ENCODE measurements around the gene HRC.
A peak's percentile ranks its signal among the peaks of the same experiment; 100 is the strongest.
"Not testable (repeated sequence)": the region's sequence is repeated elsewhere in the genome, so short reads cannot be mapped to it uniquely, and the experiment has no call there.

The HRC gene

DNA sequence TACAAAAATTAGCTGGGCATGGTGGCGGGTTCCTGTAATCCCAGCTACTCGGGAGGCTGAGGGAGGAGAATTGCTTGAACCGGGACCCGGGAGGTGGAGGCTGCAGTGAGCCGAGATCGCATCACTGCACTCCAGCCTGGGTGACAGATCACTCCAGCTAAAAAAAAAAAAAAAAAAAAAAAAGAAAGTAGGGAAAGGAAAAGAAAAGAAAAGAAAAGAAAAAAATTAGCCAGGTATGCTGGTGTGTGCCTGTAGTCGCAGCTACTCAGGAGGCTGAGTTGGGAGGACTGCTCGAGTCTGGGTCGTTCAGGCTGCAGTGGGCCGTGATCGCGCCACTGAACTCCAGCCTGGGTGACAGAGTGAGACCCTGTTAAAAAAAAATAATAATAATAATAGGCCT, 28.0 kb downstream of the HRC start:
- peaks cover 0 to 16% (median 9%) of the 10 kb centered on the region in 3 experiments for H3K27me3 ChIP-seq (ENCODE audit: control insufficient read depth in 3 of 3, insufficient read depth in 3 of 3, low read depth in 1 of 3, low read length in 3 of 3)
- not testable (repeated sequence) for H3K36me3 ChIP-seq (replicated peaks in 1 of 2; ENCODE audit: control insufficient read depth in 2 of 2, insufficient read depth in 2 of 2, low read length in 2 of 2); H3K27ac ChIP-seq (replicated peaks; ENCODE audit: low read length)

DNA sequence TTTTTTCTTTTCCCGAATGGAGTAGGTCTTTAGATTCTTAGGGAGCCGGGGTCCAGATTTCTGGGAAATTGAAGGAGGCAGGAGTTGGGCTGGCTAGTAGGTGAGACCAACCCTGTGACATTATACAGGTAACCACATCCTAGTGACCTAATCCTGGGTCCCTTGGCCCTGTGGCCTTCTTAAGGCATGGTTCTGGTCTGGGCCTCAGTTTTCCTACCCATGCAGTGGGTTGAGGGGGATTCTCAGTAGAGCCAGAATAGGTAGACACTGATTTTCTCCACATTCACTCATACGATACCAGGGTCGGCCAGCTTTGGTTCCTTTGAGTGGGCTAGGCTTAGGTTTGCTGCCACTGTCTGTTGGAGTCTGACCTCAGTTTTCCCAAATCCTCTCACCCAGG, 28.6 kb downstream of the HRC start:
- H4K91ac ChIP-seq (ENCODE audit: low read depth, low read length, poor library complexity): peak overlapping the region; percentile 38
- H2AK5ac ChIP-seq (ENCODE audit: low read depth, low read length): no peak overlapping the region
- no peak overlapping the region for H2BK12ac ChIP-seq (ENCODE audit: low read length)
- H3K9me3 ChIP-seq (replicated peaks in 1 of 2; ENCODE audit: control insufficient read depth in 2 of 2, insufficient read depth in 1 of 2, low read depth in 1 of 2, low read length in 2 of 2): no peaks in the 10 kb centered on the region
- H3K4me3 ChIP-seq (ENCODE audit: low read length in 2 of 2): no peak overlapping the region
- H3K18ac ChIP-seq (ENCODE audit: low read length): no peak overlapping the region
- no peak overlapping the region for H3K23ac ChIP-seq (ENCODE audit: low read depth, low read length, poor library complexity)
- no peak overlapping the region for H2AFZ ChIP-seq (ENCODE audit: low read length)
- H3K27ac ChIP-seq (replicated peaks; ENCODE audit: low read length): no peak overlapping the region
- H3K9ac ChIP-seq (ENCODE audit: low read depth, low read length, poor library complexity): no peak overlapping the region
- DNase-seq (ENCODE audit: low spot score): no peak
- no peak overlapping the region for H2BK15ac ChIP-seq (ENCODE audit: low read length)
- peaks cover 0 to 3% of the 10 kb centered on the region in 2 donors for H3K36me3 ChIP-seq (replicated peaks in 1 of 2; ENCODE audit: control insufficient read depth in 2 of 2, insufficient read depth in 2 of 2, low read length in 2 of 2)
- H3K27me3 ChIP-seq (ENCODE audit: control insufficient read depth in 3 of 3, insufficient read depth in 3 of 3, low read depth in 1 of 3, low read length in 3 of 3): peaks cover 0 to 16% (median 11%) of the 10 kb centered on the region in 3 experiments
- H3K4ac ChIP-seq (ENCODE audit: low read length): no peak overlapping the region
- WGBS, 2 donors (ENCODE audit: extremely low coverage in 2 of 2, insufficient read length in 2 of 2, insufficient replicate concordance in 1 of 2): no CpG with 5 or more reads among the region's 4 CpGs
- H2BK5ac ChIP-seq (ENCODE audit: low read length): no peak overlapping the region
- no peak overlapping the region for H4K8ac ChIP-seq (ENCODE audit: low read depth, low read length)
- H3K79me1 ChIP-seq (ENCODE audit: low read depth, low read length): no peaks in the 10 kb centered on the region
- no peak overlapping the region for H2BK120ac ChIP-seq (ENCODE audit: low read depth, low read length)
- peaks cover 7 to 11% of the 10 kb centered on the region in 2 donors for H3K4me1 ChIP-seq (ENCODE audit: control insufficient read depth in 2 of 2, insufficient read depth in 1 of 2, low read depth in 1 of 2, low read length in 2 of 2)
- H3K4me2 ChIP-seq (ENCODE audit: insufficient read depth, low read length, poor library complexity, severe bottlenecking): no peak overlapping the region
- H3K14ac ChIP-seq (ENCODE audit: low read length): no peak overlapping the region

More for the DNA sequence above, 28.0 kb downstream of the HRC start:
- H3K4me3 ChIP-seq (ENCODE audit: low read length in 2 of 2); DNase-seq (ENCODE audit: low spot score); H2BK12ac ChIP-seq (ENCODE audit: low read length); H3K4me2 ChIP-seq (ENCODE audit: insufficient read depth, low read length, poor library complexity, severe bottlenecking); H2BK5ac ChIP-seq (ENCODE audit: low read length); H4K91ac ChIP-seq (ENCODE audit: low read depth, low read length, poor library complexity); H3K79me1 ChIP-seq (ENCODE audit: low read depth, low read length); H3K9ac ChIP-seq (ENCODE audit: low read depth, low read length, poor library complexity); H3K4ac ChIP-seq (ENCODE audit: low read length); H3K14ac ChIP-seq (ENCODE audit: low read length); H2AK5ac ChIP-seq (ENCODE audit: low read depth, low read length); H3K18ac ChIP-seq (ENCODE audit: low read length); H3K9me3 ChIP-seq (replicated peaks in 1 of 2; ENCODE audit: control insufficient read depth in 2 of 2, insufficient read depth in 1 of 2, low read depth in 1 of 2, low read length in 2 of 2); H4K8ac ChIP-seq (ENCODE audit: low read depth, low read length): not testable (repeated sequence)
- Histone ChIP-seq H2BK120ac (ENCODE audit: low read depth, low read length) (peak overlapping the region; percentile 54), H3K4me1 (ENCODE audit: control insufficient read depth in 2 of 2, insufficient read depth in 1 of 2, low read depth in 1 of 2, low read length in 2 of 2) (peaks cover 7 to 11% of the 10 kb centered on the region in 2 donors), H2AFZ (ENCODE audit: low read length) (peak overlapping the region; percentile 99), H2BK15ac (ENCODE audit: low read length) (peak overlapping the region; percentile 99), H3K23ac (ENCODE audit: low read depth, low read length, poor library complexity) (peak overlapping the region; percentile 99)
- no CpG with 5 or more reads among the region's 12 CpGs for WGBS, 2 donors (ENCODE audit: extremely low coverage in 2 of 2, insufficient read length in 2 of 2, insufficient replicate concordance in 1 of 2)

DNA sequence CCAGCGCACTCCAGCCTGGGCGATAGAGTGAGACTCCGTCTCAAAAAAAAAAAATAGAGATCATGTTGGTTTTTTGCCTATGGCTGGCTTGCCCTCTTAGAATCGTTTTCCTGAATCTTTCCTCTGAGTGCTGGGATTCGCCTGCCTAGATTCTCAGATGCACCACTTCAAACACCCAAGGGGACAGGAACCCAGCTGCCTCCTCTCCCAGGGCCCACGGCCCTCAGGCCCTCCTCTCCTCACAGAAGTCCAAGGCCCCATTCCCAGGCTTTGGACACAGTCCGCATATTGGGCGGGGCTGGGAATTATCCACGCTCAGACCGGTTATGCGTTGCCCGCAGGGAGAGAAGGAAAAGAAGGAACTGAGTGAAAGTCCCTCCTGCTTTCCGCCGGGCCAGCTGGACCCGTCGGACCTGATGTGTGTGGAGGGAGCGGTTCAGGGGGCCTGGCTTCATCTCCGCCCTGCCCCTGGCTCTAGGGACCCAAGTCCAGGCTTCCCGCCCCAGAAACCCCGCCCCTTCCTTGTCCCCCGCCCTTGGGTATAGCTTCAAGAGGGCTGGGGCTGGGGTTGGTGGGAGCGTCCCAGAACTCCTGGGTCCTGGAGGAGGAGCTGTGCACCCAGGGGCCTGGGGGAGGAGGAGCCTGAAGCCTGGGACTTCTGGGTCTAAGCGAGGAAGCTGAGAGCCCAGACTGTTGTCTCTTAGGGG, 30.0 kb downstream of the HRC start:
- Histone ChIP-seq H3K9me3 (replicated peaks in 1 of 2; ENCODE audit: control insufficient read depth in 2 of 2, insufficient read depth in 1 of 2, low read depth in 1 of 2, low read length in 2 of 2) (no peaks in the 10 kb centered on the region), H2BK12ac (ENCODE audit: low read length) (no peak overlapping the region), H3K23ac (ENCODE audit: low read depth, low read length, poor library complexity) (no peak overlapping the region), H3K27ac (replicated peaks; ENCODE audit: low read length) (no peak overlapping the region), H3K27me3 (ENCODE audit: control insufficient read depth in 3 of 3, insufficient read depth in 3 of 3, low read depth in 1 of 3, low read length in 3 of 3) (peaks cover 5 to 27% (median 21%) of the 10 kb centered on the region in 3 experiments), H3K9ac (ENCODE audit: low read depth, low read length, poor library complexity) (no peak overlapping the region), H3K4me1 (ENCODE audit: control insufficient read depth in 2 of 2, insufficient read depth in 1 of 2, low read depth in 1 of 2, low read length in 2 of 2) (peaks cover 7 to 11% of the 10 kb centered on the region in 2 donors), H3K4ac (ENCODE audit: low read length) (no peak overlapping the region), H4K91ac (ENCODE audit: low read depth, low read length, poor library complexity) (no peak overlapping the region), H2AK5ac (ENCODE audit: low read depth, low read length) (no peak overlapping the region), H3K14ac (ENCODE audit: low read length) (no peak overlapping the region), H2BK120ac (ENCODE audit: low read depth, low read length) (no peak overlapping the region), H4K8ac (ENCODE audit: low read depth, low read length) (no peak overlapping the region), H3K79me1 (ENCODE audit: low read depth, low read length) (no peaks in the 10 kb centered on the region), H2BK5ac (ENCODE audit: low read length) (no peak overlapping the region), H3K4me2 (ENCODE audit: insufficient read depth, low read length, poor library complexity, severe bottlenecking) (no peak overlapping the region), H2BK15ac (ENCODE audit: low read length) (no peak overlapping the region), H3K36me3 (replicated peaks in 1 of 2; ENCODE audit: control insufficient read depth in 2 of 2, insufficient read depth in 2 of 2, low read length in 2 of 2) (no peaks in the 10 kb centered on the region), H3K18ac (ENCODE audit: low read length) (peak overlapping the region; percentile 48), H2AFZ (ENCODE audit: low read length) (peak overlapping the region; percentile 56), H3K4me3 (ENCODE audit: low read length in 2 of 2) (no peak overlapping the region)
- DNase-seq (ENCODE audit: low spot score): no peak
- WGBS, 2 donors (ENCODE audit: extremely low coverage in 2 of 2, insufficient read length in 2 of 2, insufficient replicate concordance in 1 of 2): no CpG with 5 or more reads among the region's 23 CpGs

DNA sequence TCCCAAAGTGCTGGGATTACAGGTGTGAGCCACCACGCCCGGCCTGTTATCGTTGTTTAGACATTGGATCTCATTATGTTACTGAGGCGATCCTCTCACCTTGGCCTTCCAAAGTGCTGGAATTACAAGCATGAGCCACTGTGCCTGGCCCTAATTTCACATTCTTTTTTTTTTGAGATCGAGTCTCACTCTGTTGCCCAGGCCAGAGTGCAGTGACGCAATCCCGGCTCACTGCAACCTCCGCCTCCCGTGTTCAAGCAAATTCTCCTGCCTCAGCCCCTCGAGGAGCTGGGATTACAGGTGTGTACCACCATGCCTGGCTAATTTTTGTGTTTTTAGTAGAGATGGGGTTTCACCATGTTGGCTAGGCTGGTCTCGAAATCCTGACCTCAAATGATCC, 31.9 kb downstream of the HRC start:
- H3K36me3 ChIP-seq (replicated peaks in 1 of 2; ENCODE audit: control insufficient read depth in 2 of 2, insufficient read depth in 2 of 2, low read length in 2 of 2); H4K91ac ChIP-seq (ENCODE audit: low read depth, low read length, poor library complexity); H2BK5ac ChIP-seq (ENCODE audit: low read length); H3K4me2 ChIP-seq (ENCODE audit: insufficient read depth, low read length, poor library complexity, severe bottlenecking); H3K79me1 ChIP-seq (ENCODE audit: low read depth, low read length); H2BK12ac ChIP-seq (ENCODE audit: low read length); H3K14ac ChIP-seq (ENCODE audit: low read length); H3K27ac ChIP-seq (replicated peaks; ENCODE audit: low read length); H2AFZ ChIP-seq (ENCODE audit: low read length); H3K18ac ChIP-seq (ENCODE audit: low read length); H2AK5ac ChIP-seq (ENCODE audit: low read depth, low read length); H3K23ac ChIP-seq (ENCODE audit: low read depth, low read length, poor library complexity); H2BK15ac ChIP-seq (ENCODE audit: low read length); H3K9ac ChIP-seq (ENCODE audit: low read depth, low read length, poor library complexity); H3K4me1 ChIP-seq (ENCODE audit: control insufficient read depth in 2 of 2, insufficient read depth in 1 of 2, low read depth in 1 of 2, low read length in 2 of 2); H3K4me3 ChIP-seq (ENCODE audit: low read length in 2 of 2); H2BK120ac ChIP-seq (ENCODE audit: low read depth, low read length); H3K9me3 ChIP-seq (replicated peaks in 1 of 2; ENCODE audit: control insufficient read depth in 2 of 2, insufficient read depth in 1 of 2, low read depth in 1 of 2, low read length in 2 of 2); DNase-seq (ENCODE audit: low spot score); H4K8ac ChIP-seq (ENCODE audit: low read depth, low read length); H3K4ac ChIP-seq (ENCODE audit: low read length): not testable (repeated sequence)
- no CpG with 5 or more reads among the region's 11 CpGs for WGBS, 2 donors (ENCODE audit: extremely low coverage in 2 of 2, insufficient read length in 2 of 2, insufficient replicate concordance in 1 of 2)
- peaks cover 10 to 33% (median 29%) of the 10 kb centered on the region in 3 experiments for H3K27me3 ChIP-seq (ENCODE audit: control insufficient read depth in 3 of 3, insufficient read depth in 3 of 3, low read depth in 1 of 3, low read length in 3 of 3)

Measured in neuronal stem cell (in vitro differentiated cells).